GM10248 (cell line): ENCODE measurements around the gene MT1G.

Source experiments
- CTCF ChIA-PET: fragments of 300-600 bp; sonication (Branson Sonifier 250); formaldehyde crosslinking; extraction: SDS; loops from one replicate; lab custom pipeline; 2021; ENCODE audit warnings: antibody characterized with exemption; lab: Yijun Ruan, JAX
- POLR2A ChIA-PET: fragments of 350-650 bp; sonication (Branson Sonifier 250); formaldehyde crosslinking; extraction: SDS; loops from one replicate; lab custom pipeline; 2020; ENCODE audit warnings: antibody characterized with exemption; lab: Yijun Ruan, JAX
- DNase-seq: peaks from one replicate; pipeline ENCODE4 v3.0.0; 2012; ENCODE audit errors: extremely low spot score
- CTCF ChIP-seq: IDR thresholded peaks from 2 replicates; pipeline ENCODE4 v1.5.1; 2012; ENCODE audit warnings: mild to moderate bottlenecking, low read depth; ENCODE audit errors: extremely low read depth, missing control alignments, control extremely low read depth

MT1G gene

GRCh38 chr16:56710181-56710737, 42.4 kb upstream of the MT1G start:
- DNase-seq, result no peak
- TF ChIP-seq CTCF, result no peak
- CTCF ChIA-PET, result interaction anchor here (1.3 kb wide), 3 partner anchors 8 to 134 kb away, joined by 3 to 6 read pairs (median 5); no protein-coding TSS in a partner anchor
- POLR2A ChIA-PET, result interaction anchor here (0.5 kb wide), 1 partner anchor 25 kb away, joined by 4 read pairs; no protein-coding TSS in a partner anchor

GRCh38 chr16:56709443-56710040, 41.7 kb upstream of the MT1G start:
- ChIA-PET POLR2A (interaction anchor here (0.5 kb wide), 1 partner anchor 26 kb away, joined by 4 read pairs; no protein-coding TSS in a partner anchor), CTCF (interaction anchor here (1.1 to 1.3 kb wide), 3 partner anchors 39 to 195 kb away, joined by 3 to 5 read pairs (median 3); no protein-coding TSS in a partner anchor)
- DNase-seq, result no peak
- TF ChIP-seq CTCF, result no peak

DNA sequence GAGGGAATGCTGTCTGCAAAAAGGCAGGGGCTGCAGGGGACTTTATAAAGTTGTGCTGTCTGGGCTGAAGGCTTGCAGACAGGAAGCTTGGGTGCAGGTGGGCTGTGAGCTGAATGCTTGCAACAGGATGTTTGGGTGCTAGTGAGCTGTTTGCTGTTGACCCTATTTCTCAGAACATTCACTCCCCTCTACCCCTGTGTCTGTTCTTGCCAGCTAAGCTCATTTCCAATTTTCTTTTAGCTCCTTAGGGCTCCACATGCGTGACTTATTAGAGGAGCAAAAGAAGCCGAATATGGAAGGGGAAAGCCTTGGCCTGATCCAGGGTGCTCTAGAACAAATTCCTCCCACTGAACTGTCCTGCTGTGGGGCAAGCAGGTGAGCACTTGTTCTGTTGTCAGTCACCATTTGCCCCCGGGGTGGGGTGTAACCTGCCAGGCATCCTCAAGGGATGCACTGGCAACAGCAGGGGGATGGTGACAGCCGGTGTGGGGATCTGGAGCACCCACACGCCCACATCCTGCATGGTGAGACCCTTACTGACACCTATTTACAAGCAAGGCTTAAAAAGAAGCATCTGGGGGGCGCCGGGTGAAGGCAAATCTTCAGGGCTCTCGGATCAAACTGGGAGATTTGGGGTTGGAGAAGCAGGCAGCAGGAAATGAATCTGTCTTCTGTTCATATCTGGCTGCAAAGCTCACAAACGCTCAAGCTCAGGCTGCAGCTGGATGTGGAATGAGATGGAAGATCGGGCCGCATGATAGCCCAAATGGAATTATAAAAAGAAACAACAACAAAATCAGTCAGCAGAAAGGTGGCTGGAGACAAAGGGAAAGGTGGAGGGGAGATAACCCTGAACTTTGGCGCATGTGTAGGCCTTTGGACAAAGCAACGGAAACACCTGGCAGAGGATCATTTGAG, 40.9 kb upstream of the MT1G start:
- ChIA-PET CTCF (interaction anchor here (0.9 to 2.8 kb wide), 4 partner anchors 13 to 194 kb away, joined by 3 to 10 read pairs (median 4); no protein-coding TSS in a partner anchor), POLR2A (no interaction called here)
- DNase-seq, result no peak
- no peak for TF ChIP-seq CTCF

GRCh38 chr16:56702836-56703235, 35.0 kb upstream of the MT1G start:
- CTCF ChIA-PET, result interaction anchor here (0.9 to 4.6 kb wide), 32 partner anchors 13 to 758 kb away, joined by 3 to 73 read pairs (median 8); partner anchors contain the start of genes MT1G, MT1X and MT2A
- DNase-seq, result no peak
- TF ChIP-seq CTCF, result no peak
- POLR2A ChIA-PET, result no interaction called here

GRCh38 chr16:56701534-56701933, 33.7 kb upstream of the MT1G start:
- POLR2A ChIA-PET, result no interaction called here
- no peak for TF ChIP-seq CTCF
- CTCF ChIA-PET, result interaction anchor here (0.8 to 4.6 kb wide), 50 partner anchors 9 to 757 kb away, joined by 3 to 73 read pairs (median 5); partner anchors contain the start of genes MT1E, MT1G, MT1X and MT2A
- no peak for DNase-seq

DNA sequence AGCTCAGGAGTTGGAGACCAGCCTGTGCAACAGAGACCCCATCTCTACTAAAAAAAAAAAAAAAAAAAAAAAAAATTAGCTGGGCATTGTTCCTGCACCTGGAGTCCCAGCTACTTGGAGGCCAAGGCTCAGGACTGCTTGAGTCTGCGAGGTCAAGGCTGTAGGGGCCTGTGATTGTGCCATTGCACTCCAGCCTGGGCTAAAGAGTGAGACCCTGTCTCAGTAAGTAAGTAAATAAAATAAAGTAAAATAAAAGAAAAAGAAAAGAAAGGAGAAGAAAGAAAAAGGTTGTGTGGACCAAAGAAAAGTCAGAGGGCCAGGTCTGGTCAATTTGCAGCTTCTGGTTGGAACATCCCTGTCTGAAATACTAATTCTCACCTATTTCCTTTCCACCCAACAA, 32.8 kb upstream of the MT1G start:
- DNase-seq, result no peak
- ChIA-PET POLR2A (interaction anchor here (0.6 kb wide), 1 partner anchor 17 kb away, joined by 8 read pairs; no protein-coding TSS in a partner anchor), CTCF (interaction anchor here (0.9 to 4.6 kb wide), 12 partner anchors 11 to 197 kb away, joined by 3 to 73 read pairs (median 17); partner anchors contain the start of gene MT1X)
- TF ChIP-seq CTCF, result no peak
